H1 (cell line): ENCODE data around the gene JPH3. TPM values are rescaled to one million over a fixed set of nuclear protein-coding genes. Genes with fewer than 3 reads are reported as not detected.

ENCODE experiments used
- CTCF ChIA-PET: fragments of 300-600 bp; sonication (Branson Sonifier 250); formaldehyde crosslinking; loops from one replicate; lab custom pipeline; 2021; ENCODE audit not compliant: partially characterized antibody; lab: Charles Lee
- POLR2A ChIA-PET: fragments of 300-600 bp; sonication (Branson Sonifier 250); formaldehyde crosslinking; loops from one replicate; lab custom pipeline; 2021; ENCODE audit warnings: inconsistent platforms; ENCODE audit not compliant: partially characterized antibody; lab: Charles Lee
- DNase-seq, 2 experiments: peaks; one replicate each; pipeline versions ENCODE4 v3.0.0 to v3.0.0-alpha.2; 2010 to 2022; ENCODE audit warnings: low spot score in 2 of 2, low read depth in 1 of 2, mixed read lengths in 1 of 2
- FAIRE-seq: peaks from 2 replicates; lab custom pipeline; 2011; peaks lifted over from hg19 to GRCh38; lab: Jason Lieb, UNC
- H2AFZ ChIP-seq: 2 replicates; pipeline ENCODE4 v1.8.1; 2012; ENCODE audit warnings: low read length, inconsistent platforms
- H2AK5ac ChIP-seq: 2 replicates; pipeline ENCODE4 v1.6.1; 2013; ENCODE audit warnings: low read depth, low read length
- H2BK120ac ChIP-seq: replicated peaks from 2 replicates; pipeline ENCODE3; 2013; ENCODE audit warnings: low read depth, low read length, inconsistent platforms
- H2BK12ac ChIP-seq: 2 replicates; pipeline ENCODE4 v1.6.1; 2013; ENCODE audit warnings: low read depth, low read length
- H2BK15ac ChIP-seq: 2 replicates; pipeline ENCODE4 v1.6.1; 2013; ENCODE audit warnings: low read length
- H2BK20ac ChIP-seq: 2 replicates; pipeline ENCODE4 v1.6.1; 2013; ENCODE audit warnings: low read length
- H2BK5ac ChIP-seq: 2 replicates; pipeline ENCODE4 v1.6.1; 2013; ENCODE audit warnings: low read depth, low read length
- H3K14ac ChIP-seq: 2 replicates; pipeline ENCODE4 v1.6.1; 2013; ENCODE audit warnings: inconsistent platforms; ENCODE audit not compliant: insufficient read length
- H3K18ac ChIP-seq: 2 replicates; pipeline ENCODE4 v1.6.1; 2013; ENCODE audit warnings: low read length; ENCODE audit errors: extremely low read depth
- H3K23ac ChIP-seq: 2 replicates; pipeline ENCODE4 v1.6.1; 2013; ENCODE audit warnings: inconsistent platforms; ENCODE audit not compliant: insufficient read length
- H3K23me2 ChIP-seq: 2 replicates; pipeline ENCODE4 v1.6.1; 2013; ENCODE audit warnings: low read depth, low read length
- H3K27ac ChIP-seq: 2 replicates; pipeline ENCODE4 v1.6.1; 2011; ENCODE audit warnings: low read depth, low read length, inconsistent platforms
- H3K27me3 ChIP-seq, 4 experiments: replicated peaks in 1 of 4; 1 replicate in 1 of 4; 2 replicates in 3 of 4; pipeline versions ENCODE4 v1.6.1 to v1.8.1; 2011 to 2013; ENCODE audit warnings: low read length in 3 of 4, mild to moderate bottlenecking in 3 of 4, inconsistent platforms in 2 of 4, mixed read lengths in 2 of 4, moderate library complexity in 1 of 4; ENCODE audit not compliant: control insufficient read depth in 3 of 4, insufficient read depth in 3 of 4; ENCODE audit errors: extremely low read depth in 1 of 4
- H3K36me3 ChIP-seq, 4 experiments: 2 replicates each; pipeline versions ENCODE4 v1.6.1 to v1.8.1; 2011 to 2013; ENCODE audit warnings: mild to moderate bottlenecking in 4 of 4, low read length in 3 of 4, moderate library complexity in 2 of 4, control low read depth in 1 of 4, inconsistent platforms in 1 of 4; ENCODE audit not compliant: insufficient read depth in 4 of 4, control insufficient read depth in 2 of 4
- H3K4ac ChIP-seq: replicated peaks from 2 replicates; pipeline ENCODE3; 2013; ENCODE audit warnings: low read length, low read depth, mixed read lengths, inconsistent platforms; ENCODE audit not compliant: insufficient read length
- H3K4me1 ChIP-seq, 4 experiments: replicated peaks in 1 of 4; 1 replicate in 1 of 4; 2 replicates in 3 of 4; pipeline versions ENCODE4 v1.6.1 to v1.8.1; 2011 to 2013; ENCODE audit warnings: low read length in 3 of 4, inconsistent platforms in 2 of 4, mixed read lengths in 1 of 4; ENCODE audit not compliant: insufficient read depth in 4 of 4, control insufficient read depth in 3 of 4
- H3K4me2 ChIP-seq, 2 experiments: 2 replicates each; pipeline versions ENCODE4 v1.6.1 to v1.8.1; 2011 to 2013; ENCODE audit warnings: low read depth in 2 of 2, low read length in 2 of 2, control low read depth in 1 of 2, inconsistent platforms in 1 of 2, mild to moderate bottlenecking in 1 of 2; ENCODE audit not compliant: insufficient read depth in 1 of 2
- H3K4me3 ChIP-seq, 4 experiments: fragments of 200-600, 300-600 bp in 1 of 4; sonication (generic), shearing (Covaris generic), sonication (Bioruptor Twin) in 1 of 4; 2 replicates each; pipeline versions ENCODE4 v1.5.1 to v1.8.1; 2011 to 2016; ENCODE audit warnings: low read length in 4 of 4, low read depth in 3 of 4, control low read depth in 2 of 4, inconsistent platforms in 2 of 4, mild to moderate bottlenecking in 2 of 4, mixed read lengths in 1 of 4, moderate library complexity in 1 of 4; ENCODE audit not compliant: insufficient read depth in 2 of 4; ENCODE audit errors: extremely low read depth in 1 of 4
- H3K56ac ChIP-seq: replicated peaks from 2 replicates; pipeline ENCODE3; 2013; ENCODE audit warnings: low read depth, mild to moderate bottlenecking, mixed read lengths, low read length, inconsistent platforms; ENCODE audit not compliant: insufficient read length
- H3K79me1 ChIP-seq: 2 replicates; pipeline ENCODE4 v1.6.1; 2013; ENCODE audit warnings: low read depth, low read length, control low read depth
- H3K79me2 ChIP-seq, 2 experiments: 2 replicates each; pipeline versions ENCODE4 v1.6.1 to v1.8.1; 2012 to 2013; ENCODE audit warnings: low read length in 2 of 2, mild to moderate bottlenecking in 2 of 2, inconsistent platforms in 1 of 2; ENCODE audit not compliant: insufficient read depth in 2 of 2, control insufficient read depth in 1 of 2
- H3K9ac ChIP-seq, 4 experiments: replicated peaks in 1 of 4; 1 replicate in 1 of 4; 2 replicates in 3 of 4; pipeline versions ENCODE4 v1.6.1 to v1.8.1; 2011 to 2013; ENCODE audit warnings: low read depth in 3 of 4, low read length in 3 of 4, control low read depth in 2 of 4, mild to moderate bottlenecking in 2 of 4, moderate library complexity in 2 of 4, inconsistent platforms in 1 of 4; ENCODE audit errors: extremely low read depth in 1 of 4
- H3K9me3 ChIP-seq, 2 experiments: 2 replicates each; pipeline versions ENCODE4 v1.6.1 to v1.8.1; 2012 to 2013; ENCODE audit warnings: mild to moderate bottlenecking in 2 of 2, moderate library complexity in 2 of 2, control low read depth in 1 of 2, inconsistent platforms in 1 of 2, low read depth in 1 of 2, low read length in 1 of 2, mixed read lengths in 1 of 2; ENCODE audit not compliant: insufficient read depth in 2 of 2
- H4K20me1 ChIP-seq, 2 experiments: replicated peaks in 1 of 2; 2 replicates each; pipeline versions ENCODE3 to v1.8.1; 2011 to 2013; ENCODE audit warnings: inconsistent platforms in 2 of 2, low read length in 2 of 2, mild to moderate bottlenecking in 1 of 2; ENCODE audit not compliant: insufficient read depth in 2 of 2, control insufficient read depth in 1 of 2
- H4K5ac ChIP-seq: 2 replicates; pipeline ENCODE4 v1.6.1; 2013; ENCODE audit warnings: low read length, low read depth, mixed read lengths, inconsistent platforms; ENCODE audit not compliant: insufficient read length
- H4K8ac ChIP-seq: 2 replicates; pipeline ENCODE4 v1.8.0; 2013; ENCODE audit warnings: mild to moderate bottlenecking, moderate library complexity, low read length, inconsistent platforms; ENCODE audit not compliant: insufficient read depth; ENCODE audit errors: extremely low read depth
- H4K91ac ChIP-seq: replicated peaks from 2 replicates; pipeline ENCODE3; 2013; ENCODE audit warnings: low read length, mixed read lengths, inconsistent platforms; ENCODE audit not compliant: insufficient read length
- CREB1 ChIP-seq: IDR thresholded peaks from 2 replicates; pipeline ENCODE4 v1.6.1; 2012; ENCODE audit warnings: inconsistent platforms
- SP2 ChIP-seq: IDR thresholded peaks from 2 replicates; pipeline ENCODE4 v1.6.1; 2012; ENCODE audit warnings: mild to moderate bottlenecking, low read length, inconsistent platforms
- WGBS, 2 experiments: shearing (Covaris generic) in 1 of 2; methylation state at CpG; one replicate each; pipeline versions ENCODE4 v1.1.6 to v1.1.7; 2013 to 2015; ENCODE audit warnings: low lambda C conversion rate in 2 of 2, mixed read lengths in 2 of 2, inconsistent platforms in 1 of 2, low coverage in 1 of 2, missing lambda C conversion rate in 1 of 2; ENCODE audit not compliant: insufficient replicate concordance in 2 of 2, insufficient coverage in 1 of 2, insufficient read length in 1 of 2; ENCODE audit errors: extremely low coverage in 1 of 2, missing lambda C conversion rate in 1 of 2; 5-methylcytosine and 5-hydroxymethylcytosine counted together
- polyA plus RNA-seq, 7 experiments: library from polyadenylated mRNA; depleted of rRNA in 3 of 7; stranded (reverse) in 5 of 7; unstranded in 2 of 7; fragments of >200 nt in 5 of 7; fragments of 200-250 nt in 2 of 7; gene quantifications; 1 replicate in 5 of 7; 2 replicates in 1 of 7; 4 replicates in 1 of 7; pipeline versions ENCODE4 v1.2.1 to v1.2.3, GENCODE V29; 2011 to 2013; ENCODE audit warnings: missing spikeins in 2 of 7, mixed read lengths in 2 of 7
- total RNA-seq: library from RNA; stranded (reverse); fragmentation: NEBNext Ultra II Directional; extraction: Animal tissue kit (Norgen Biotek cat#: 25700); gene quantifications from 2 replicates; pipeline ENCODE4 v1.2.1, GENCODE V29; 2021

The JPH3 gene
- total and polyA plus RNA-seq, 2 of the 8 experiments (the other 6 are each of a cell fraction or from before 2014, with no cell fraction given), result 10.3 to 28.3 TPM

GRCh38 chr16:87616556-87616955 is 14.2 kb downstream of the JPH3 start:
- H3K36me3 ChIP-seq, result no peaks in the 10 kb centered on the region
- DNase-seq (no peak), FAIRE-seq (no peak)
- peaks cover 0 to 15% (median 3%) of the 10 kb centered on the region in 4 experiments; a peak in 6 of 7 replicates for H3K4me1 ChIP-seq
- no peak overlapping the region for H3K4me2 ChIP-seq
- peaks cover 4 to 15% of the 10 kb centered on the region in 2 experiments for H4K20me1 ChIP-seq
- H2BK20ac ChIP-seq, result no peak overlapping the region
- no peak overlapping the region for H2BK5ac ChIP-seq
- H3K23ac ChIP-seq, result no peak overlapping the region
- H3K14ac ChIP-seq, result no peak overlapping the region
- ChIA-PET CTCF (interaction anchor here (0.7 to 1.8 kb wide), 3 partner anchors 10 to 50 kb away, joined by 3 to 4 read pairs (median 3); no protein-coding TSS in a partner anchor), POLR2A (interaction anchor here (1.1 kb wide), 1 partner anchor 10 kb away, joined by 3 read pairs; no protein-coding TSS in a partner anchor)
- no peak overlapping the region for H2AFZ ChIP-seq
- no peak overlapping the region for H3K4me3 ChIP-seq
- H3K18ac ChIP-seq, result no peak overlapping the region
- no peaks in the 10 kb centered on the region for H3K27me3 ChIP-seq
- no peak overlapping the region for H4K5ac ChIP-seq
- H2BK15ac ChIP-seq, result no peak overlapping the region
- H2AK5ac ChIP-seq, result no peak overlapping the region
- no peaks in the 10 kb centered on the region for H3K23me2 ChIP-seq
- H3K79me1 ChIP-seq, result peaks cover 2% of the 10 kb centered on the region; the same call in 1 of the 2 replicates
- H3K27ac ChIP-seq, result no peak overlapping the region
- no peaks in the 10 kb centered on the region for H3K9me3 ChIP-seq
- no peak overlapping the region for H3K9ac ChIP-seq
- H2BK12ac ChIP-seq, result no peak overlapping the region
- H2BK120ac ChIP-seq, result no peak overlapping the region
- TF ChIP-seq SP2 (no peak), CREB1 (no peak)
- no peak overlapping the region for H4K91ac ChIP-seq
- H3K56ac ChIP-seq, result no peak overlapping the region
- 86% methylated on average over 17 of the region's 17 CpGs; no CpG with 5 or more reads in 1 of the 2 experiments for WGBS, 2 experiments
- no peak overlapping the region for H4K8ac ChIP-seq
- H3K79me2 ChIP-seq, result no peaks in the 10 kb centered on the region
- H3K4ac ChIP-seq, result no peak overlapping the region
